Myocyte (in vitro differentiated cells): Measurements from ENCODE around the gene GADD45GIP1. TPM values are rescaled to one million over a fixed set of nuclear protein-coding genes. Genes with fewer than 3 reads are reported as not detected.

ENCODE experiments used
- DNase-seq: peaks from one replicate; pipeline ENCODE4 v3.0.0-alpha.2; 2012; ENCODE audit warnings: low read depth
- microRNA-seq: library from miRNA; unstranded; fragments of <30 nt; microRNA quantifications from one replicate; pipeline ENCODE4, GENCODE V29; 2016
- total RNA-seq: library from RNA; depleted of rRNA; stranded (reverse); fragments of >200 nt; gene quantifications from 2 replicates; pipeline ENCODE4 v1.2.3, GENCODE V29; 2014

GADD45GIP1 gene
- total RNA-seq, 1 donor from 2014 or later: 44.6 TPM

GRCh38 chr19:12913851-12914690 is 43.0 kb downstream of the GADD45GIP1 start:
- no peak for DNase-seq

- DNase-seq: peak; percentile 43
These were observed 43.9 kb downstream of the GADD45GIP1 start for GRCh38 chr19:12913011-12913561.

GRCh38 chr19:12912571-12912970 is 44.5 kb downstream of the GADD45GIP1 start:
- no peak for DNase-seq

- no peak for DNase-seq
These were observed 49.9 kb downstream of the GADD45GIP1 start for GRCh38 chr19:12907166-12907565.

Small RNA genes lying within 50 kb of the gene (microRNA-seq; reads per million reads assigned to microRNA genes)
- not detected for gene MIR5695
- 1.6 reads per million, percentile 3 among the genes with 10 or more reads in this experiment for gene MIR6515

Other genes starting within 250 kb of the GADD45GIP1 start
- gene TNPO2, start 233.3 kb downstream of the GADD45GIP1 start, total RNA-seq: 45.6 and 51.3 TPM in 2 replicates
- gene TRIR, start 222.5 kb downstream of the GADD45GIP1 start, total RNA-seq: 200 and 262 TPM in 2 replicates
- 73.1 and 96.8 TPM in 2 replicates for gene GET3, start 219.7 kb downstream of the GADD45GIP1 start, total RNA-seq
- 0.05 and 0.24 TPM in 2 replicates for gene BEST2, start 205.4 kb downstream of the GADD45GIP1 start, total RNA-seq
- gene HOOK2, start 181.7 kb downstream of the GADD45GIP1 start, total RNA-seq: 39.6 and 49.9 TPM in 2 replicates
- 84.4 and 96.5 TPM in 2 replicates for gene JUNB, start 165.7 kb downstream of the GADD45GIP1 start, total RNA-seq
- 109 and 130 TPM in 2 replicates for gene PRDX2, start 155.4 kb downstream of the GADD45GIP1 start, total RNA-seq
- gene THSD8, start 155.2 kb downstream of the GADD45GIP1 start, total RNA-seq: not detected in 2 replicates
- 3.5 and 4.3 TPM in 2 replicates for gene RNASEH2A, start 150.6 kb downstream of the GADD45GIP1 start, total RNA-seq
- not detected in 2 replicates for gene RTBDN, start 122.6 kb downstream of the GADD45GIP1 start, total RNA-seq
- gene MAST1, start 118.7 kb downstream of the GADD45GIP1 start, total RNA-seq: 0.42 TPM in 1 of 2 replicates, not detected in the other
- gene DNASE2, start 75.8 kb downstream of the GADD45GIP1 start, total RNA-seq: 21.3 and 22.3 TPM in 2 replicates
- gene KLF1, start 70.0 kb downstream of the GADD45GIP1 start, total RNA-seq: not detected in 2 replicates
- gene GCDH, start 66.1 kb downstream of the GADD45GIP1 start, total RNA-seq: 32.8 and 42.3 TPM in 2 replicates
- gene SYCE2, start 37.9 kb downstream of the GADD45GIP1 start, total RNA-seq: 0.16 TPM in 1 of 2 replicates, not detected in the other
- gene FARSA, start 23.5 kb downstream of the GADD45GIP1 start, total RNA-seq: 47.8 and 55.7 TPM in 2 replicates
- gene CALR, start 18.6 kb downstream of the GADD45GIP1 start, total RNA-seq: 890 and 1,463 TPM in 2 replicates
- 199 and 236 TPM in 2 replicates for gene RAD23A, start 11.4 kb downstream of the GADD45GIP1 start, total RNA-seq
- gene DAND5, start 12.4 kb upstream of the GADD45GIP1 start, total RNA-seq: not detected in 2 replicates
- gene NFIX, start 38.3 kb upstream of the GADD45GIP1 start, total RNA-seq: 17.7 and 23.3 TPM in 2 replicates
- not detected in 2 replicates for gene LYL1, start 145.6 kb upstream of the GADD45GIP1 start, total RNA-seq
- gene TRMT1, start 159.5 kb upstream of the GADD45GIP1 start, total RNA-seq: 23.3 and 30.0 TPM in 2 replicates
- gene NACC1, start 161.0 kb upstream of the GADD45GIP1 start, total RNA-seq: 59.7 and 66.2 TPM in 2 replicates
- 54.1 and 85.2 TPM in 2 replicates for gene STX10, start 193.2 kb upstream of the GADD45GIP1 start, total RNA-seq
- gene IER2, start 193.2 kb upstream of the GADD45GIP1 start, total RNA-seq: 20.8 and 21.8 TPM in 2 replicates